ENCODE results near the gene ADAM15. TPM values are rescaled to one million over a fixed set of nuclear protein-coding genes. Genes with fewer than 3 reads are reported as not detected.
A peak's percentile ranks its signal among the peaks of the same experiment; 100 is the strongest.

ADAM15 gene
- total RNA-seq, 4 donors from 2014 or later, result 232 to 289 (median 279) TPM

GRCh38 chr1:155068599-155068998 lies 17.5 kb downstream of the ADAM15 start:
- intact Hi-C loops (cut with DNase I; ENCODE audit: low total_unique reads), result no loop called here
- WGBS, 2 donors, result 85 to 94% methylated on average over 3 of the region's 3 CpGs
- DNase-seq (ENCODE audit: low spot score in 2 of 2), result no peak
- no peak overlapping the region for H3K4me3 ChIP-seq (ENCODE audit: low read depth, poor library complexity, severe bottlenecking)
- no peak for TF ChIP-seq POLR2A (IDR thresholded peaks at IDR 0.05)
- TF ChIP-seq CTCF (IDR thresholded peaks at IDR 0.05), result no peak

- TF ChIP-seq POLR2A (IDR thresholded peaks at IDR 0.05) (no peak), CTCF (IDR thresholded peaks at IDR 0.05) (no peak)
Observed at GRCh38 chr1:155069551-155070157, 18.5 kb downstream of the ADAM15 start.

GRCh38 chr1:155070158-155070621 lies 19.1 kb downstream of the ADAM15 start:
- 39 to 43% methylated on average over 26 to 28 of the region's 28 CpGs for WGBS, 2 donors

More at GRCh38 chr1:155069551-155070157, 18.5 kb downstream of the ADAM15 start:
- 51 to 56% methylated on average over 6 to 7 of the region's 7 CpGs for WGBS, 2 donors
- intact Hi-C loops (cut with DNase I; ENCODE audit: low total_unique reads), result no loop called here
- H3K4me3 ChIP-seq (ENCODE audit: low read depth, poor library complexity, severe bottlenecking), result no peak overlapping the region
- DNase-seq (ENCODE audit: low spot score in 2 of 2), result no peak

GRCh38 chr1:155070721-155071569 lies 19.8 kb downstream of the ADAM15 start:
- intact Hi-C loops (cut with DNase I; ENCODE audit: low total_unique reads), result no loop called here
- 3 to 6% methylated on average over 17 to 43 of the region's 61 CpGs for WGBS, 2 donors

More at GRCh38 chr1:155070158-155070621, 19.1 kb downstream of the ADAM15 start:
- intact Hi-C loops (cut with DNase I; ENCODE audit: low total_unique reads), result no loop called here
- no peak for DNase-seq (ENCODE audit: low spot score in 2 of 2)
- no peak overlapping the region for H3K4me3 ChIP-seq (ENCODE audit: low read depth, poor library complexity, severe bottlenecking)
- no peak for TF ChIP-seq CTCF (IDR thresholded peaks at IDR 0.05)
- no peak for TF ChIP-seq POLR2A (IDR thresholded peaks at IDR 0.05)

GRCh38 chr1:155071701-155072100 lies 20.6 kb downstream of the ADAM15 start:
- intact Hi-C loops (cut with DNase I; ENCODE audit: low total_unique reads), result no loop called here
- H3K4me3 ChIP-seq (ENCODE audit: low read depth, poor library complexity, severe bottlenecking), result no peak overlapping the region
- DNase-seq (ENCODE audit: low spot score in 2 of 2), result no peak
- TF ChIP-seq CTCF (IDR thresholded peaks at IDR 0.05) (no peak), POLR2A (IDR thresholded peaks at IDR 0.05) (no peak)
- 43 to 53% methylated on average over 12 to 14 of the region's 14 CpGs for WGBS, 2 donors

More at GRCh38 chr1:155070721-155071569, 19.8 kb downstream of the ADAM15 start:
- TF ChIP-seq POLR2A (IDR thresholded peaks at IDR 0.05), result no peak
- TF ChIP-seq CTCF (IDR thresholded peaks at IDR 0.05), result no peak
- DNase-seq (ENCODE audit: low spot score in 2 of 2), result peak; percentile 57 to 94
- H3K4me3 ChIP-seq (ENCODE audit: low read depth, poor library complexity, severe bottlenecking), result no peak overlapping the region

Measured in lower leg skin (tissue), 4 donors.